Gastrocnemius medialis (tissue), 4 donors: ENCODE results near the gene GREB1. TPM values are rescaled to one million over a fixed set of nuclear protein-coding genes. Genes with fewer than 3 reads are reported as not detected.

ENCODE experiments used
- ATAC-seq, 2 donors: fragments of 150-250 bp; one replicate each; pipeline ENCODE4 v1.9.1; 2016
- DNase-seq, 2 donors: peaks; one replicate each; pipeline ENCODE4 v3.0.0-alpha.2; 2019
- H3K27ac ChIP-seq, 4 donors: fragments of 200-600 bp; sonication (generic); 1 replicate in 1 of 4; 2 replicates in 3 of 4; pipeline ENCODE4 v1.5.1; 2016 to 2018; ENCODE audit warnings: mild to moderate bottlenecking in 2 of 4, moderate library complexity in 1 of 4
- H3K27me3 ChIP-seq, 3 donors: fragments of 200-600 bp; sonication (generic) in 2 of 3; 1 replicate in 1 of 3; 2 replicates in 2 of 3; pipeline versions ENCODE4 v1.5.1 to v1.6.0; 2016 to 2019; ENCODE audit warnings: mild to moderate bottlenecking in 1 of 3, moderate library complexity in 1 of 3
- H3K36me3 ChIP-seq, 2 donors: fragments of 200-600 bp; sonication (generic) in 1 of 2; one replicate each; pipeline ENCODE4 v1.5.1; 2017 to 2018
- H3K4me1 ChIP-seq, 2 donors: fragments of 200-600 bp; sonication (generic) in 1 of 2; one replicate each; pipeline ENCODE4 v1.5.1; 2016 to 2017; ENCODE audit warnings: mild to moderate bottlenecking in 2 of 2
- H3K4me3 ChIP-seq, 4 donors: fragments of 200-600 bp; sonication (generic) in 3 of 4; 1 replicate in 1 of 4; 2 replicates in 3 of 4; pipeline ENCODE4 v1.5.1; 2016 to 2019; ENCODE audit warnings: mild to moderate bottlenecking in 2 of 4
- H3K9me3 ChIP-seq, 3 donors: fragments of 200-600 bp; sonication (generic) in 2 of 3; 1 replicate in 1 of 3; 2 replicates in 2 of 3; pipeline ENCODE4 v1.5.1; 2016 to 2019
- POLR2A ChIP-seq, 2 donors: fragments of 450-650 bp; IDR thresholded peaks; one replicate each; pipeline ENCODE4 v1.6.1; 2017; ENCODE audit warnings: antibody characterized with exemption in 2 of 2, mild to moderate bottlenecking in 2 of 2, moderate library complexity in 2 of 2
- in situ Hi-C, 4 donors: fragments of 200-750 bp; cut with MboI; loops; one replicate each; pipeline versions ENCODE4 v1.15.0 to v1.8.0; 2017; ENCODE audit warnings: low sequenced_read_pairs in 4 of 4
- intact Hi-C: fragments of 100-400 bp; cut with DNase I; formaldehyde crosslinking; loops from one replicate; pipeline ENCODE4 v1.15.1; 2023; ENCODE audit warnings: low total_unique reads
- total RNA-seq, 4 donors: library from RNA; depleted of rRNA; stranded (reverse); fragments of >200 nt; gene quantifications; one replicate each; pipeline versions ENCODE4 v1.1.0 to v1.2.3, GENCODE V29; 2016
- TF ChIP-seq, protein P1 (sequence below), 5 experiments: fragments of 450-650 bp in 3 of 5; fragments of 200-600 bp in 2 of 5; sonication (generic) in 2 of 5; IDR thresholded peaks in 4 of 5; conservative IDR thresholded peaks in 1 of 5; 1 replicate in 4 of 5; 2 replicates in 1 of 5; pipeline ENCODE4 v1.5.1; 2016 to 2019; ENCODE audit warnings: antibody characterized with exemption in 5 of 5, mild to moderate bottlenecking in 3 of 5, moderate library complexity in 3 of 5

The GREB1 gene
- total RNA-seq, 4 donors from 2014 or later = 1.7 to 9.3 (median 2.6) TPM

DNA sequence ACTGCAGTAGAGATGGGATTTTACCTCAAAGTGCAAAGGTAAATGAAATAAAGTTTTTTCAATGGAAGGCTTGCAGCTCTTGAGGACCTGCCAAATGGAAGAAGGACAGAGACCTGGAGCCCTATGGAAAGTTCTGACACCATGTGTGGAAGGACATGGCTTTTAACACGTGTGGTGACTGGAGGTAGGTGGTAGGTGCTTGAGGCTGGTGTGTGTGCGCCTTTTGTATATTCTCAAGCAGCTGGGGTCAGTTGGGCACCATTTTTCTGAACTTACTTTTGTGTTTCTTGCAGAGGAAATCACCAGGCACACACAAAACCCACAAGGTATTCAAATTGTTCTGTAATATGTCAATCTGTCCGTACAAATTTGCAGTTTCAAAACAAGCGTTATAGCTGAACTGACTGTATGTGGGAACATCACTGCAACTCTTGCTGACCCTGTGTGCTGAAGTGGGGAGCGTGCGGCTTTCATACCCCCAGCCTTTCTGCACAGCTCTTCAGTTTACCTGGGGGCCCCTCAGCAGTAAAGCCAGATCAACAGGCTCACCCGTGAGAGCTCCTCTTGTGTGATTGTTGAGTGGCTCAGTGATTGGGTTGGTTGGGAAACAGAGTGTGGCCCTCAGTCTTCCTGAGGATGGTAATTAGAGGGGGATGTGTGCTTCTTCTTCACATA lies 363 bp downstream of the GREB1 start:
- intact Hi-C loops (no loop called here), in situ Hi-C loops (no loop called here)
- H3K36me3 ChIP-seq = no peaks in the 10 kb centered on the region
- H3K9me3 ChIP-seq = no peaks in the 10 kb centered on the region
- no peak for TF ChIP-seq POLR2A (IDR thresholded peaks at IDR 0.05)
- TF ChIP-seq, protein P1, sequence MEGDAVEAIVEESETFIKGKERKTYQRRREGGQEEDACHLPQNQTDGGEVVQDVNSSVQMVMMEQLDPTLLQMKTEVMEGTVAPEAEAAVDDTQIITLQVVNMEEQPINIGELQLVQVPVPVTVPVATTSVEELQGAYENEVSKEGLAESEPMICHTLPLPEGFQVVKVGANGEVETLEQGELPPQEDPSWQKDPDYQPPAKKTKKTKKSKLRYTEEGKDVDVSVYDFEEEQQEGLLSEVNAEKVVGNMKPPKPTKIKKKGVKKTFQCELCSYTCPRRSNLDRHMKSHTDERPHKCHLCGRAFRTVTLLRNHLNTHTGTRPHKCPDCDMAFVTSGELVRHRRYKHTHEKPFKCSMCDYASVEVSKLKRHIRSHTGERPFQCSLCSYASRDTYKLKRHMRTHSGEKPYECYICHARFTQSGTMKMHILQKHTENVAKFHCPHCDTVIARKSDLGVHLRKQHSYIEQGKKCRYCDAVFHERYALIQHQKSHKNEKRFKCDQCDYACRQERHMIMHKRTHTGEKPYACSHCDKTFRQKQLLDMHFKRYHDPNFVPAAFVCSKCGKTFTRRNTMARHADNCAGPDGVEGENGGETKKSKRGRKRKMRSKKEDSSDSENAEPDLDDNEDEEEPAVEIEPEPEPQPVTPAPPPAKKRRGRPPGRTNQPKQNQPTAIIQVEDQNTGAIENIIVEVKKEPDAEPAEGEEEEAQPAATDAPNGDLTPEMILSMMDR (IDR thresholded peaks at IDR 0.05 in 4 of 5, conservative IDR thresholded peaks at IDR 0.05 in 1 of 5) = no peak
- peak overlapping the region in 1 of 4 donors; percentile 64 for H3K27ac ChIP-seq
- ATAC-seq (no peak), DNase-seq (no peak)
- no peak overlapping the region for H3K4me3 ChIP-seq
- H3K27me3 ChIP-seq = no peaks in the 10 kb centered on the region
- H3K4me1 ChIP-seq = peaks cover 15 to 34% of the 10 kb centered on the region in 2 donors

DNA sequence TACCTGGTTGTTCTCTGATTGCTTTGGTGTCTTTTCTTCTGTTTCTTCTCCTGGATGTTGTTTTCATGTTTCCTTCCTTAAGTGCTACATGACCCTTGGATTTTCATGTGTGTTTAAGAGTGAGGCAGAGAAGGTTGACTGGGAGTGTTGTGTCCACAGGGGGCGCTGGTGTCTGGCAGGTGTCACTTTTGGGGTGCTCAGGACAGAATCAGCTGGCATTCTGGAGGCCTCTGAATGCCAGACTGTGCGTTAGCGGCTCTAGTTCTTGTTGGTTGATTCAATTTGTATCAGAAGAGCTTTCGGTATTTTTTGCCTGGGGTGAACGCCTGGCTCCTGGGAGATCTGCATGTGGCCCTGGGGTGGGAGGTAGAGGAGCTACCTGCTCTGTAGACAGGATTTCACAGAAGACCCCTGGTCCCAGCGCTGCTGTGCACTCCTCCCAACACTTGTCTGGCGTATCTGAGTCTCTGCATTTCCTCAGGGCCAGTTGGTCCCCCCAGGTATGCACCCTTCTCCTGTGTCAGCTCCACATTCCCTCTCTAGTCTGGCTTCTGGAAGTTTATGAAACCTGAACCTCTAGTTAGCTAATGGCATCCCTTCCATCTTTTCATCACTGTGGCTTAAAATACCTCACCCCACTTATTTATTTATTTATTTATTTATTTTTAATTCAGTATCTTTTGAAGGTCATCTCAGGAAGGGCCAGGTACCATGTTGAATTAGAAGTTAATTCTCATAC lies 1.1 kb downstream of the GREB1 start:
- no peaks in the 10 kb centered on the region for H3K36me3 ChIP-seq
- H3K9me3 ChIP-seq = no peaks in the 10 kb centered on the region
- in situ Hi-C loops (no loop called here), intact Hi-C loops (no loop called here)
- DNase-seq = no peak
- peaks cover 15 to 39% of the 10 kb centered on the region in 2 donors for H3K4me1 ChIP-seq
- TF ChIP-seq, protein P1 (IDR thresholded peaks at IDR 0.05 in 4 of 5, conservative IDR thresholded peaks at IDR 0.05 in 1 of 5) = peak in 2 of 5 experiments; percentile 22 to 33
- TF ChIP-seq POLR2A (IDR thresholded peaks at IDR 0.05) = no peak
- H3K27me3 ChIP-seq = no peaks in the 10 kb centered on the region
- peak overlapping the region in 2 of 4 donors; percentile 29 to 64 for H3K27ac ChIP-seq
- H3K4me3 ChIP-seq = no peak overlapping the region
- ATAC-seq = peak; percentile 52 to 76

DNA sequence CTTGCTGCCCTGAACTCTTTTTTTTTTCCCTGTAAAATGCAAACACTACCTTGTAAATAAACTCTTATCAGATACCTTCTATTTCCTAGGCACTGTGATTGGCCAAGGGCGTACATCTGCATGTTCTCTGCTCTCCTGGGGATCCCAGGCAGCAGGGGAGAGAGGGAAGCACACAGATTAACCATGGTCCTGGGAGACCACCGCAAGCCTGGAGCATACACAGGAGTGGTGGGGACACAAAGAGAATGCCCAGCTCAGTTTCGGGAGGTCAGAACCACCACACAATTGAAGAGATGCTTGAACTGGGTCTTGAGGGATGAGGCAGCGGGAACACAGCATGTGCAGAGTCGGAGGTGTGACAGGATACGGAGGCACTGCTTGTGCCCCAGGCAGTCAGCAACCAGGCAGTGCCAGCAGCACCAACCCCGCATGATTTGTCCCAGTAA lies 2.1 kb downstream of the GREB1 start:
- intact Hi-C loops (no loop called here), in situ Hi-C loops (no loop called here)
- H3K4me1 ChIP-seq = peaks cover 22 to 45% of the 10 kb centered on the region in 2 donors

DNA sequence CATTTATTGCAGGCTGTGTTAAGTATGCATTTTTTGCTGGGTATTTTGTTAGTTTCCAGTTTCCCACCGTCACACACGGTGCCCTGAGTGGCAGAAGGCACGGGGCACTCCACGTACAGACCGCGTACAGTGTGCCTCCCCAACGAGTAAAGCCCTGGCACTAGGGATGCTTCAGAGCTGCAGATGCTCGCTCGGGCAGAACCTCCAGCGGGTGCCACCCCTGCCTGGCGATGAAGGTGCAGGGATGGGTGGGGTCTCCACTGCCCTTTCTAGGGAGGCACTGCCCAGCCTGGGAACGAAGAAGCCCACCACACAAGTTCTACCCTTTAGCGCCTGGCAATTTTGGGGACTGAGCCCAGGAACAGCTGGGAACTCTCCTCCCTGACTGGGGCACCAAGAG lies 4.1 kb downstream of the GREB1 start:
- in situ Hi-C loops (no loop called here), intact Hi-C loops (no loop called here)
- H3K9me3 ChIP-seq = no peaks in the 10 kb centered on the region
- H3K4me3 ChIP-seq = no peak overlapping the region
- H3K27me3 ChIP-seq = no peaks in the 10 kb centered on the region
- no peaks in the 10 kb centered on the region for H3K36me3 ChIP-seq
- peaks cover 22 to 34% of the 10 kb centered on the region in 2 donors for H3K4me1 ChIP-seq
- DNase-seq (no peak), ATAC-seq (no peak)
- H3K27ac ChIP-seq = no peak overlapping the region
- TF ChIP-seq, protein P1 (IDR thresholded peaks at IDR 0.05 in 4 of 5, conservative IDR thresholded peaks at IDR 0.05 in 1 of 5) = no peak
- TF ChIP-seq POLR2A (IDR thresholded peaks at IDR 0.05) = no peak

More for the DNA sequence above, 2.1 kb downstream of the GREB1 start:
- Histone ChIP-seq H3K9me3 (no peaks in the 10 kb centered on the region), H3K36me3 (no peaks in the 10 kb centered on the region), H3K27me3 (no peaks in the 10 kb centered on the region), H3K27ac (peak overlapping the region in 1 of 4 donors; percentile 64), H3K4me3 (no peak overlapping the region)
- ATAC-seq = no peak
- DNase-seq = no peak
- TF ChIP-seq, protein P1 (IDR thresholded peaks at IDR 0.05 in 4 of 5, conservative IDR thresholded peaks at IDR 0.05 in 1 of 5) = no peak
- no peak for TF ChIP-seq POLR2A (IDR thresholded peaks at IDR 0.05)
